ENCODE results near the gene TMEM45B.

DNA sequence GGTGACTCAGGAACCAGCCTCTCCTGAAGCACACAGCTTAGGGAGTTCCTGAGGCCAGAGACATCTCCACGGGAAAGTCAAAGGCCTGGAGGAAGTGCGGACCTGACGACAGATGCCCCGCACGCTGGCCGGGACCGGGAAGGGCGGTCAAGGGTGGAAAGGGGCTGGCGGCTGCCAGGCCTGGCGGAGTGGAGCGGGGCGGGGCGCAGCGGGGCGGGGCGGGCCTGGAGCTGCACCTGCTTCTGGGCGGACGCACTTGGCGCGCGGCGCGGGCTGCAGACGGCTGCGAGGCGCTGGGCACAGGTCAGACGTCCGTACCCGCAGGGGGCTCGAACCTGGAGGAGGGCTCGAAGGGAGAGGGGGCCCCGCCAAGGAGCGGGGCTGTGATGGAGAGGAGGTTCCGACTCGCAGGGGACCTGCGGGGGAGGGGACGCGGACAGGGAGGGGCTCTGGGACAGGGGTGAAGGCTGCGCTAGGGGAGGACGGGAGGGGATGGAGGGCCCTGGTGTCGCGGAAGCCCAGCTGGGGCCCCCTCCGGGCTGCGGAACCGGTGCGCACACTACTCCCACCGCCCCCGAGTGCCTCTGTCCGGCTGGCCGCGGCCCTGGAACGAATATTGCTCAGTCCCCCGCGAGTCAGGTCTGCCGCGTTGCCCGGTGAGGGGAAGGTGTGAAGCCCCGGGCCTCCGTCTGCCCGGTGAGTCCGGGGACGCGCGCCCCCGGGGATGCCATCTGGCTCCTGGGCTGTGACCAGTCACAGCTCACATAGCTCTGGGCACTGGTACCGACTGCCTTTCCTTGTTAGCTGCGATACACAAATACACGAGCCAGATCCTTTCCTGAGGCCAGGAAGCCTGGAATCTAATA, at the start of gene TMEM45B:
- no peak for TF ChIP-seq CTBP1 (IDR thresholded peaks at IDR 0.05; ENCODE audit: borderline replicate concordance)
- no peak for TF ChIP-seq LEF1 (IDR thresholded peaks at IDR 0.05; ENCODE audit: borderline replicate concordance)
- TF ChIP-seq FOXA1 (IDR thresholded peaks at IDR 0.05): no peak
- TF ChIP-seq FOXM1 (IDR thresholded peaks at IDR 0.05; ENCODE audit: borderline replicate concordance): no peak
- TF ChIP-seq SP1 (IDR thresholded peaks at IDR 0.05): no peak
- no peak for TF ChIP-seq ELF4 (IDR thresholded peaks at IDR 0.05)
